H9 (cell line): ENCODE measurements around the gene IL1A. TPM values are rescaled to one million over a fixed set of nuclear protein-coding genes. Genes with fewer than 3 reads are reported as not detected.

Experiments used
- DNase-seq: peaks from one replicate; pipeline ENCODE4 v3.0.0-alpha.2; 2017
- H2AFZ ChIP-seq: one replicate; pipeline ENCODE4 v1.6.1; 2013; ENCODE audit warnings: mild to moderate bottlenecking, low read length, control low read depth, moderate library complexity
- H2AK5ac ChIP-seq: 2 replicates; pipeline ENCODE4 v1.6.1; 2013; ENCODE audit warnings: low read length, control low read depth, mixed read lengths; ENCODE audit not compliant: insufficient read length
- H2BK120ac ChIP-seq: one replicate; pipeline ENCODE4 v1.6.1; 2013; ENCODE audit warnings: low read depth, mild to moderate bottlenecking, low read length, control low read depth, inconsistent platforms; ENCODE audit not compliant: poor library complexity, severe bottlenecking
- H2BK12ac ChIP-seq: 2 replicates; pipeline ENCODE4 v1.6.1; 2013; ENCODE audit warnings: low read length, control low read depth, mixed read lengths, low read depth; ENCODE audit not compliant: insufficient read length
- H2BK15ac ChIP-seq: 2 replicates; pipeline ENCODE4 v1.6.1; 2013; ENCODE audit warnings: low read depth, low read length, control low read depth
- H2BK20ac ChIP-seq: one replicate; pipeline ENCODE4 v1.6.1; 2013; ENCODE audit warnings: low read depth, mild to moderate bottlenecking, low read length, control low read depth, inconsistent platforms; ENCODE audit not compliant: poor library complexity, severe bottlenecking
- H2BK5ac ChIP-seq: 2 replicates; pipeline ENCODE4 v1.6.1; 2013; ENCODE audit warnings: low read length, control low read depth, mixed read lengths; ENCODE audit not compliant: insufficient read length
- H3K14ac ChIP-seq: 2 replicates; pipeline ENCODE4 v1.6.1; 2013; ENCODE audit warnings: low read length, control low read depth; ENCODE audit not compliant: insufficient read depth
- H3K18ac ChIP-seq: 2 replicates; pipeline ENCODE4 v1.6.1; 2013; ENCODE audit warnings: low read depth, mild to moderate bottlenecking, mixed read lengths, low read length, control low read depth; ENCODE audit not compliant: insufficient read length
- H3K23ac ChIP-seq: 2 replicates; pipeline ENCODE4 v1.6.1; 2013; ENCODE audit warnings: low read length, control low read depth, mixed read lengths, low read depth; ENCODE audit not compliant: insufficient read length
- H3K23me2 ChIP-seq: 2 replicates; pipeline ENCODE4 v1.6.1; 2013; ENCODE audit warnings: low read depth, mild to moderate bottlenecking, mixed read lengths, low read length, control low read depth; ENCODE audit not compliant: insufficient read length, poor library complexity, severe bottlenecking
- H3K27ac ChIP-seq: 2 replicates; pipeline ENCODE4 v1.5.1; 2013; ENCODE audit warnings: low read length, control low read depth, mixed read lengths, low read depth; ENCODE audit not compliant: insufficient read length
- H3K27me3 ChIP-seq: 2 replicates; pipeline ENCODE4 v1.6.1; 2013; ENCODE audit warnings: low read length, control low read depth, inconsistent platforms; ENCODE audit not compliant: insufficient read depth
- H3K4ac ChIP-seq: 2 replicates; pipeline ENCODE4 v1.6.1; 2013; ENCODE audit warnings: low read depth, mild to moderate bottlenecking, control low read depth, inconsistent platforms, low read length, moderate library complexity
- H3K4me1 ChIP-seq: 2 replicates; pipeline ENCODE4 v1.6.1; 2013; ENCODE audit warnings: low read length, control low read depth, inconsistent platforms; ENCODE audit not compliant: insufficient read depth
- H3K4me2 ChIP-seq: 2 replicates; pipeline ENCODE4 v1.6.1; 2013; ENCODE audit warnings: low read length, control low read depth, mixed read lengths; ENCODE audit not compliant: insufficient read length, insufficient read depth
- H3K56ac ChIP-seq: 2 replicates; pipeline ENCODE4 v1.6.1; 2013; ENCODE audit warnings: low read depth, mild to moderate bottlenecking, mixed read lengths, low read length, control low read depth; ENCODE audit not compliant: insufficient read length
- H3K79me1 ChIP-seq: 2 replicates; pipeline ENCODE4 v1.6.1; 2013; ENCODE audit warnings: low read depth, mild to moderate bottlenecking, moderate library complexity, low read length, control low read depth, inconsistent platforms; ENCODE audit not compliant: insufficient read depth, poor library complexity, severe bottlenecking
- H3K79me2 ChIP-seq: 2 replicates; pipeline ENCODE4 v1.6.1; 2013; ENCODE audit warnings: low read length, control low read depth, inconsistent platforms; ENCODE audit not compliant: insufficient read depth
- H3K9ac ChIP-seq: 2 replicates; pipeline ENCODE4 v1.6.1; 2013; ENCODE audit warnings: low read length, control low read depth, mixed read lengths; ENCODE audit not compliant: insufficient read length; ENCODE audit errors: extremely low read depth
- H3K9me3 ChIP-seq: one replicate; pipeline ENCODE4 v1.6.1; 2013; ENCODE audit warnings: low read depth, low read length, inconsistent platforms; ENCODE audit not compliant: control insufficient read depth
- H3T11ph ChIP-seq: one replicate; pipeline ENCODE4 v1.6.1; 2013; ENCODE audit warnings: mild to moderate bottlenecking, low read length, control low read depth, inconsistent platforms
- H4K20me1 ChIP-seq: one replicate; pipeline ENCODE4 v1.6.1; 2013; ENCODE audit not compliant: control insufficient read depth, insufficient read length, insufficient read depth
- H4K5ac ChIP-seq: 2 replicates; pipeline ENCODE4 v1.6.1; 2013; ENCODE audit warnings: low read depth, mild to moderate bottlenecking, mixed read lengths, low read length, control low read depth; ENCODE audit not compliant: insufficient read length
- H4K8ac ChIP-seq: replicated peaks from 2 replicates; pipeline ENCODE4 v1.6.1; 2013; ENCODE audit warnings: low read length, control low read depth, mixed read lengths, low read depth; ENCODE audit not compliant: insufficient read length
- H4K91ac ChIP-seq: 2 replicates; pipeline ENCODE4 v1.6.1; 2013; ENCODE audit warnings: low read depth, mild to moderate bottlenecking, moderate library complexity, mixed read lengths, low read length, control low read depth; ENCODE audit not compliant: insufficient read length
- H3K27ac Mint-ChIP-seq, 3 experiments: 2 replicates in 2 of 3; 3 replicates in 1 of 3; pipeline ENCODE4 v1.8.0; 2020 to 2021; ENCODE audit warnings: mixed read lengths in 3 of 3, mild to moderate bottlenecking in 1 of 3, moderate library complexity in 1 of 3
- H3K27me3 Mint-ChIP-seq: 2 replicates; pipeline ENCODE4 v1.8.0; 2021; ENCODE audit warnings: low read depth, mild to moderate bottlenecking, moderate library complexity, mixed read lengths
- H3K36me3 Mint-ChIP-seq, 3 experiments: 2 replicates in 2 of 3; 3 replicates in 1 of 3; pipeline ENCODE4 v1.8.0; 2020 to 2021; ENCODE audit warnings: low read depth in 3 of 3, mixed read lengths in 3 of 3; ENCODE audit not compliant: insufficient read depth in 1 of 3
- H3K4me1 Mint-ChIP-seq, 2 experiments: 2 replicates each; pipeline ENCODE4 v1.8.0; 2020; ENCODE audit warnings: mixed read lengths in 2 of 2
- H3K4me3 Mint-ChIP-seq, 2 experiments: 2 replicates in 1 of 2; 3 replicates in 1 of 2; pipeline ENCODE4 v1.8.0; 2020 to 2021; ENCODE audit warnings: mild to moderate bottlenecking in 2 of 2, mixed read lengths in 2 of 2, moderate library complexity in 1 of 2
- H3K9me3 Mint-ChIP-seq, 2 experiments: 2 replicates in 1 of 2; 3 replicates in 1 of 2; pipeline ENCODE4 v1.8.0; 2020; ENCODE audit warnings: mild to moderate bottlenecking in 2 of 2, mixed read lengths in 2 of 2, moderate library complexity in 1 of 2
- CTCF ChIP-seq: fragments of 200-600 bp; sonication (generic); conservative IDR thresholded peaks from 3 replicates; pipeline ENCODE4 v1.8.0; 2021; ENCODE audit warnings: antibody characterized with exemption, mild to moderate bottlenecking
- WGBS: extraction: QIAGEN DNeasy Blood & Tissue Kit; methylation state at CpG from one replicate; pipeline ENCODE4 v1.1.7; 2013; ENCODE audit warnings: missing lambda C conversion rate, low lambda C conversion rate, mixed read lengths; ENCODE audit not compliant: insufficient read length; ENCODE audit errors: extremely low coverage; 5-methylcytosine and 5-hydroxymethylcytosine counted together
- total RNA-seq: library from RNA; stranded (reverse); gene quantifications from 2 replicates; pipeline ENCODE4 v1.2.1, GENCODE V29; 2021

The IL1A gene
- total RNA-seq, 1 experiment from 2014 or later: 0.35 TPM

- Mint-ChIP-seq H3K4me1 (no peaks in the 10 kb centered on the region), H3K9me3 (no peaks in the 10 kb centered on the region), H3K36me3 (peaks cover 4 to 73% (median 66%) of the 10 kb centered on the region in 3 experiments; a peak in 5 of 7 replicates), H3K4me3 (no peak overlapping the region), H3K27ac (no peak overlapping the region), H3K27me3 (no peaks in the 10 kb centered on the region)
- WGBS: no CpG with 5 or more reads among the region's 7 CpGs
- H3K79me2 ChIP-seq: no peaks in the 10 kb centered on the region
- H3K14ac ChIP-seq: no peak overlapping the region
- H3K4me2 ChIP-seq: no peak overlapping the region
- H3K9me3 ChIP-seq: no peaks in the 10 kb centered on the region
- no peak overlapping the region for H3K9ac ChIP-seq
- H4K91ac ChIP-seq: no peak overlapping the region
- no peaks in the 10 kb centered on the region for H4K20me1 ChIP-seq
- no peak overlapping the region for H2AK5ac ChIP-seq
- no peak overlapping the region for H3K23ac ChIP-seq
- H2BK20ac ChIP-seq: no peak overlapping the region
- no peak overlapping the region for H3K56ac ChIP-seq
- H2BK5ac ChIP-seq: no peak overlapping the region
- DNase-seq: no peak
- H3T11ph ChIP-seq: no peak overlapping the region
- H3K27ac ChIP-seq: no peak overlapping the region
- H3K27me3 ChIP-seq: no peaks in the 10 kb centered on the region
- no peak overlapping the region for H2BK15ac ChIP-seq
- TF ChIP-seq CTCF: no peak
- H2AFZ ChIP-seq: no peak overlapping the region
- no peak overlapping the region for H3K18ac ChIP-seq
- no peak overlapping the region for H2BK12ac ChIP-seq
- H3K79me1 ChIP-seq: no peaks in the 10 kb centered on the region
- no peak overlapping the region for H4K8ac ChIP-seq
- H3K23me2 ChIP-seq: no peaks in the 10 kb centered on the region
- H3K4ac ChIP-seq: no peak overlapping the region
- H3K4me1 ChIP-seq: no peaks in the 10 kb centered on the region
- H4K5ac ChIP-seq: no peak overlapping the region
- H2BK120ac ChIP-seq: no peak overlapping the region
Measured at GRCh38 chr2:112740527-112740926, 43.8 kb downstream of the IL1A start.
